ENCODE data around the gene HERC2.

HERC2 gene

GRCh38 chr15:28107111-28107903, 214.7 kb downstream of the HERC2 start:
- H3K18ac ChIP-seq (ENCODE audit: low read length) = peak overlapping the region; percentile 2
- DNase-seq = peak; percentile 44
- peak overlapping the region; percentile 24 for H3K4me3 ChIP-seq (ENCODE audit: low read length)

GRCh38 chr15:28106294-28107110, 215.5 kb downstream of the HERC2 start:
- H3K4me2 ChIP-seq (ENCODE audit: low read length) = peak overlapping the region; percentile 71
- DNase-seq = no peak
- no peaks in the 10 kb centered on the region for H3K4me1 ChIP-seq (ENCODE audit: control insufficient read depth, low read depth, low read length)
- H2BK15ac ChIP-seq (replicated peaks; ENCODE audit: low read depth) = no peak overlapping the region
- no peak overlapping the region for H4K8ac ChIP-seq (ENCODE audit: low read depth, low read length)
- H4K5ac ChIP-seq (ENCODE audit: low read length) = no peak overlapping the region
- H2BK120ac ChIP-seq (ENCODE audit: low read depth, low read length) = no peak overlapping the region
- no peak overlapping the region for H2BK5ac ChIP-seq (ENCODE audit: low read length)
- H3K9ac ChIP-seq (ENCODE audit: low read length) = peak overlapping the region; percentile 28
- H2AK5ac ChIP-seq (ENCODE audit: low read length) = no peak overlapping the region
- H3K23ac ChIP-seq (ENCODE audit: low read length) = peak overlapping the region; percentile 6
- H3K27me3 ChIP-seq (ENCODE audit: insufficient read depth, low read length, poor library complexity) = peaks cover 1% of the 10 kb centered on the region
- no peak overlapping the region for H3K4me3 ChIP-seq (ENCODE audit: low read length)
- no peaks in the 10 kb centered on the region for H3K79me2 ChIP-seq (ENCODE audit: control insufficient read depth, insufficient read depth, low read length)
- H3K18ac ChIP-seq (ENCODE audit: low read length) = peak overlapping the region; percentile 2
- no CpG with 5 or more reads among the region's 81 CpGs for WGBS (ENCODE audit: extremely low coverage, insufficient coverage, low lambda C conversion rate)
- no peak overlapping the region for H3K4ac ChIP-seq (ENCODE audit: low read depth, low read length)
- H3K27ac ChIP-seq (ENCODE audit: low read depth, low read length) = no peak overlapping the region
- H3K56ac ChIP-seq (ENCODE audit: low read length) = peak overlapping the region; percentile 54
- H3K36me3 ChIP-seq (ENCODE audit: control insufficient read depth, insufficient read depth, low read length) = peaks cover 2% of the 10 kb centered on the region
- no peaks in the 10 kb centered on the region for H3K79me1 ChIP-seq (ENCODE audit: low read length)

More at GRCh38 chr15:28107111-28107903, 214.7 kb downstream of the HERC2 start:
- Histone ChIP-seq H3K79me2 (ENCODE audit: control insufficient read depth, insufficient read depth, low read length) (no peaks in the 10 kb centered on the region), H3K56ac (ENCODE audit: low read length) (peak overlapping the region; percentile 54), H3K79me1 (ENCODE audit: low read length) (no peaks in the 10 kb centered on the region), H2BK120ac (ENCODE audit: low read depth, low read length) (no peak overlapping the region), H3K27me3 (ENCODE audit: insufficient read depth, low read length, poor library complexity) (peaks cover 1% of the 10 kb centered on the region), H2BK5ac (ENCODE audit: low read length) (no peak overlapping the region), H3K9ac (ENCODE audit: low read length) (peak overlapping the region; percentile 28), H2AK5ac (ENCODE audit: low read length) (no peak overlapping the region), H4K8ac (ENCODE audit: low read depth, low read length) (no peak overlapping the region), H3K4me2 (ENCODE audit: low read length) (peak overlapping the region; percentile 71), H3K36me3 (ENCODE audit: control insufficient read depth, insufficient read depth, low read length) (peaks cover 4% of the 10 kb centered on the region), H4K5ac (ENCODE audit: low read length) (no peak overlapping the region), H3K27ac (ENCODE audit: low read depth, low read length) (no peak overlapping the region), H2BK15ac (replicated peaks; ENCODE audit: low read depth) (no peak overlapping the region), H3K4me1 (ENCODE audit: control insufficient read depth, low read depth, low read length) (no peaks in the 10 kb centered on the region), H3K4ac (ENCODE audit: low read depth, low read length) (no peak overlapping the region), H3K23ac (ENCODE audit: low read length) (no peak overlapping the region)
- WGBS (ENCODE audit: extremely low coverage, insufficient coverage, low lambda C conversion rate) = no CpG with 5 or more reads among the region's 63 CpGs

- no peaks in the 10 kb centered on the region for H3K79me2 ChIP-seq (ENCODE audit: control insufficient read depth, insufficient read depth, low read length)
- H2BK15ac ChIP-seq (replicated peaks; ENCODE audit: low read depth) = no peak overlapping the region
- H3K4me3 ChIP-seq (ENCODE audit: low read length) = no peak overlapping the region
- no peak overlapping the region for H3K4ac ChIP-seq (ENCODE audit: low read depth, low read length)
- no peak for DNase-seq
- no peak overlapping the region for H2AK5ac ChIP-seq (ENCODE audit: low read length)
- H3K36me3 ChIP-seq (ENCODE audit: control insufficient read depth, insufficient read depth, low read length) = no peaks in the 10 kb centered on the region
- no peak overlapping the region for H3K56ac ChIP-seq (ENCODE audit: low read length)
- no peak overlapping the region for H2BK5ac ChIP-seq (ENCODE audit: low read length)
- H4K8ac ChIP-seq (ENCODE audit: low read depth, low read length) = no peak overlapping the region
- H3K4me2 ChIP-seq (ENCODE audit: low read length) = no peak overlapping the region
- no peak overlapping the region for H3K27ac ChIP-seq (ENCODE audit: low read depth, low read length)
- no peaks in the 10 kb centered on the region for H3K4me1 ChIP-seq (ENCODE audit: control insufficient read depth, low read depth, low read length)
- H3K18ac ChIP-seq (ENCODE audit: low read length) = no peak overlapping the region
- peaks cover 1% of the 10 kb centered on the region for H3K27me3 ChIP-seq (ENCODE audit: insufficient read depth, low read length, poor library complexity)
- no peak overlapping the region for H4K5ac ChIP-seq (ENCODE audit: low read length)
- no CpG with 5 or more reads among the region's 5 CpGs for WGBS (ENCODE audit: extremely low coverage, insufficient coverage, low lambda C conversion rate)
- no peak overlapping the region for H3K23ac ChIP-seq (ENCODE audit: low read length)
- no peak overlapping the region for H2BK120ac ChIP-seq (ENCODE audit: low read depth, low read length)
- no peaks in the 10 kb centered on the region for H3K79me1 ChIP-seq (ENCODE audit: low read length)
- no peak overlapping the region for H3K9ac ChIP-seq (ENCODE audit: low read length)
These were observed 216.2 kb downstream of the HERC2 start for GRCh38 chr15:28105793-28106192.

DNA sequence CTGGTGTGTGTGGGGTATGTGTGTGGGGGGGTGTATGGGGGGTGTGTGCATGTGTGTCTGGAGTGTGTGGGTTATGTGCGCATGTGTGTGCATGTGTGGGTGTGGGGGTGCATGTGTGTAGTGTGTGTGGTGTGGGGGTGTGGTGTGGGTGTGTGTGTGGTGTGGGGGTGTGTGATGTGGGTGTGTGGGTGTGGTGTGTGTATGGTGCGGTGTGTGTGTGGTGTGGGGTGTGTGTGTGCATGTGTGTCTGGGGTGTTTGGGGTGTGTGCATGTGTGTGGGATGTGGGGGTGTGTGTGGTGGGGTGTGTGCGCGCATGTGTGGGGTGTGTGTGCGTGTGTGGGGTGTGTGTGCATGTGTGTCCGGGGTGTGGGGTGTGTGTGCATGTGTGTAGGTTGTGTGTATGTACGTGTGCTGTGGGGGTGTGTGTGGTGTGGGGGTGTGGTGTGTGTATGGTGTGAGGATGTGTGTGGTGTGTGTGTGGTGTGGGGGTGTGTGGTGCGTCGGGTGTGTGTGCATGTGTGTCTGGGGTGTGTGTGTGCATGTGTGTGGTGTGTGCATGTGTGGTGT, 216.7 kb downstream of the HERC2 start:
- no peak overlapping the region for H3K56ac ChIP-seq (ENCODE audit: low read length)
- no peak overlapping the region for H3K23ac ChIP-seq (ENCODE audit: low read length)
- no peak overlapping the region for H3K27ac ChIP-seq (ENCODE audit: low read depth, low read length)
- H3K4me1 ChIP-seq (ENCODE audit: control insufficient read depth, low read depth, low read length) = no peaks in the 10 kb centered on the region
- H3K79me2 ChIP-seq (ENCODE audit: control insufficient read depth, insufficient read depth, low read length) = no peaks in the 10 kb centered on the region
- H3K18ac ChIP-seq (ENCODE audit: low read length) = no peak overlapping the region
- no peak overlapping the region for H3K4me2 ChIP-seq (ENCODE audit: low read length)
- H4K8ac ChIP-seq (ENCODE audit: low read depth, low read length) = no peak overlapping the region
- H3K79me1 ChIP-seq (ENCODE audit: low read length) = no peaks in the 10 kb centered on the region
- no peak overlapping the region for H3K4ac ChIP-seq (ENCODE audit: low read depth, low read length)
- 100% methylated on average over 1 of the region's 9 CpGs for WGBS (ENCODE audit: extremely low coverage, insufficient coverage, low lambda C conversion rate)
- H2BK5ac ChIP-seq (ENCODE audit: low read length) = no peak overlapping the region
- no peak overlapping the region for H3K9ac ChIP-seq (ENCODE audit: low read length)
- H3K36me3 ChIP-seq (ENCODE audit: control insufficient read depth, insufficient read depth, low read length) = no peaks in the 10 kb centered on the region
- DNase-seq = no peak
- H2AK5ac ChIP-seq (ENCODE audit: low read length) = no peak overlapping the region
- peaks cover 1% of the 10 kb centered on the region for H3K27me3 ChIP-seq (ENCODE audit: insufficient read depth, low read length, poor library complexity)
- H3K4me3 ChIP-seq (ENCODE audit: low read length) = no peak overlapping the region
- no peak overlapping the region for H2BK15ac ChIP-seq (replicated peaks; ENCODE audit: low read depth)
- no peak overlapping the region for H4K5ac ChIP-seq (ENCODE audit: low read length)
- no peak overlapping the region for H2BK120ac ChIP-seq (ENCODE audit: low read depth, low read length)

DNA sequence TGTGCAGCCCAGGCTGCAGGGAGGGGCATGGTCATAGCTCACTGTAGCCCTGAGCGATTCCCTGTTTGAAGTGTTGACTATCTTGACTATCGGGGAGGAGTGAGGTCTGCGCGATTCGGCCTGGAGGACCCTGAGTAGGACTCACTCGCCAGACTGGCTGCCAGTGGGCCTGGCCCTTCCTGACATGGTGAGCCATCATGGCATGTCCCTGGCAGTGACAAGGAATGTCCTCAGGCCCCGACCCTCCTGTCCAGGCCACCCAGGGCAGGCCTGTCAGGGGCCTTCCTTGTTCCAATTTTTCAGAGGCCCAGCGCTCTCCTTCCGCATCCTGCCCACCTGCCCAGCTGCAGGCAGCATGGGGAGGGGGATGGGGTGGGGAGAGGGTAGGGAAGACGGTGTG, 217.7 kb downstream of the HERC2 start:
- Histone ChIP-seq H2BK120ac (ENCODE audit: low read depth, low read length) (no peak overlapping the region), H3K56ac (ENCODE audit: low read length) (no peak overlapping the region), H3K23ac (ENCODE audit: low read length) (no peak overlapping the region), H3K27ac (ENCODE audit: low read depth, low read length) (no peak overlapping the region), H3K79me1 (ENCODE audit: low read length) (no peaks in the 10 kb centered on the region), H3K4me3 (ENCODE audit: low read length) (no peak overlapping the region), H4K8ac (ENCODE audit: low read depth, low read length) (no peak overlapping the region), H2BK5ac (ENCODE audit: low read length) (no peak overlapping the region), H3K36me3 (ENCODE audit: control insufficient read depth, insufficient read depth, low read length) (no peaks in the 10 kb centered on the region), H3K4me2 (ENCODE audit: low read length) (no peak overlapping the region), H3K79me2 (ENCODE audit: control insufficient read depth, insufficient read depth, low read length) (no peaks in the 10 kb centered on the region), H3K4ac (ENCODE audit: low read depth, low read length) (no peak overlapping the region), H2BK15ac (replicated peaks; ENCODE audit: low read depth) (no peak overlapping the region), H4K5ac (ENCODE audit: low read length) (no peak overlapping the region), H3K4me1 (ENCODE audit: control insufficient read depth, low read depth, low read length) (no peaks in the 10 kb centered on the region), H3K27me3 (ENCODE audit: insufficient read depth, low read length, poor library complexity) (peaks cover 1% of the 10 kb centered on the region), H3K9ac (ENCODE audit: low read length) (no peak overlapping the region), H2AK5ac (ENCODE audit: low read length) (no peak overlapping the region), H3K18ac (ENCODE audit: low read length) (no peak overlapping the region)
- WGBS (ENCODE audit: extremely low coverage, insufficient coverage, low lambda C conversion rate) = no CpG with 5 or more reads among the region's 10 CpGs
- DNase-seq = peak; percentile 38
